HEK293 (cell line): ENCODE measurements around the gene HMGN4.

ENCODE experiments used
- CTCF ChIA-PET: fragments of 350-600 bp; formaldehyde crosslinking; extraction: SDS; loops from one replicate; lab custom pipeline; 2021; ENCODE audit warnings: antibody characterized with exemption; lab: Yijun Ruan, JAX
- POLR2A ChIA-PET: fragments of 300-600 bp; formaldehyde crosslinking; extraction: SDS; loops from one replicate; lab custom pipeline; 2020; ENCODE audit warnings: antibody characterized with exemption, inconsistent platforms; lab: Yijun Ruan, JAX
- H3K27ac ChIP-seq: fragments of 200-500 bp; sonication (Bioruptor generic); 2 replicates; pipeline ENCODE4 v1.5.1; 2014; ENCODE audit warnings: low read depth, low read length, control low read depth, inconsistent platforms; ENCODE audit errors: extremely low read depth
- H3K36me3 ChIP-seq, 2 experiments: fragments of 200-500 bp in 1 of 2; sonication (Bioruptor generic) in 1 of 2; 1 replicate in 1 of 2; 2 replicates in 1 of 2; pipeline ENCODE4 v1.5.1; 2014 to 2017; ENCODE audit warnings: inconsistent platforms in 2 of 2, low read length in 2 of 2; ENCODE audit not compliant: control insufficient read depth in 2 of 2, insufficient read depth in 1 of 2
- H3K4me1 ChIP-seq: fragments of 200-500 bp; sonication (Bioruptor generic); 2 replicates; pipeline ENCODE4 v1.5.1; 2014; ENCODE audit warnings: mild to moderate bottlenecking, low read length, inconsistent platforms; ENCODE audit not compliant: control insufficient read depth, insufficient read depth
- H3K4me3 ChIP-seq: 2 replicates; pipeline ENCODE4 v1.5.1; 2011; ENCODE audit warnings: low read depth, mild to moderate bottlenecking, control low read depth, low read length, moderate library complexity
- H3K9me3 ChIP-seq: fragments of 200-500 bp; sonication (Bioruptor generic); 2 replicates; pipeline ENCODE4 v1.5.1; 2014; ENCODE audit warnings: low read depth, low read length, inconsistent platforms; ENCODE audit not compliant: control insufficient read depth, insufficient read depth
- HOXA7 ChIP-seq: sonication (generic); formaldehyde crosslinking; IDR thresholded peaks from 2 replicates; pipeline ENCODE4 v1.8.1; 2022; ENCODE audit warnings: missing genetic modification reagents, borderline replicate concordance
- HOXD13 ChIP-seq: sonication (generic); formaldehyde crosslinking; IDR thresholded peaks from 2 replicates; pipeline ENCODE4 v1.8.0; 2022; ENCODE audit warnings: missing genetic modification reagents, borderline replicate concordance
- PRDM1 ChIP-seq: fragments of 450-650 bp; formaldehyde crosslinking; IDR thresholded peaks from 2 replicates; pipeline ENCODE4; 2016; ENCODE audit warnings: missing biosample characterization, missing genetic modification characterization
- TCF7L2 ChIP-seq: IDR thresholded peaks from 2 replicates; pipeline ENCODE4 v1.6.1; 2011; ENCODE audit warnings: low read depth, mild to moderate bottlenecking, inconsistent platforms, low read length, moderate library complexity, borderline replicate concordance
- TRIM28 ChIP-seq: IDR thresholded peaks from 2 replicates; pipeline ENCODE4 v1.6.1; 2011; ENCODE audit warnings: low read length, control low read depth, borderline replicate concordance
- ZBTB17 ChIP-seq: fragments of 450-650 bp; formaldehyde crosslinking; IDR thresholded peaks from 2 replicates; pipeline ENCODE4 v1.5.1; 2016; ENCODE audit warnings: missing biosample characterization, missing genetic modification characterization
- ZBTB21 ChIP-seq: fragments of 450-650 bp; formaldehyde crosslinking; IDR thresholded peaks from 2 replicates; pipeline ENCODE4 v1.5.1; 2017; ENCODE audit warnings: missing biosample characterization, missing genetic modification characterization
- ZBTB48 ChIP-seq: fragments of 450-650 bp; formaldehyde crosslinking; IDR thresholded peaks from 2 replicates; pipeline ENCODE4 v1.5.1; 2016; ENCODE audit warnings: missing biosample characterization, missing genetic modification characterization
- ZNF341 ChIP-seq: fragments of 450-650 bp; formaldehyde crosslinking; IDR thresholded peaks from 2 replicates; pipeline ENCODE4; 2016; ENCODE audit warnings: low read depth, missing biosample characterization, missing genetic modification characterization
- ZNF366 ChIP-seq: fragments of 450-650 bp; formaldehyde crosslinking; conservative IDR thresholded peaks from 2 replicates; pipeline ENCODE4 v1.5.1; 2016; ENCODE audit warnings: missing biosample characterization, missing genetic modification characterization
- ZNF391 ChIP-seq: fragments of 450-650 bp; formaldehyde crosslinking; IDR thresholded peaks from 2 replicates; pipeline ENCODE4 v1.5.1; 2016; ENCODE audit warnings: low read depth, missing biosample characterization, missing genetic modification characterization, borderline replicate concordance
- ZNF416 ChIP-seq: fragments of 450-650 bp; formaldehyde crosslinking; IDR thresholded peaks from 2 replicates; pipeline ENCODE4 v1.5.1; 2016; ENCODE audit warnings: missing biosample characterization, missing genetic modification characterization
- ZNF621 ChIP-seq: fragments of 450-650 bp; formaldehyde crosslinking; IDR thresholded peaks from 2 replicates; pipeline ENCODE4 v1.5.1; 2017; ENCODE audit warnings: missing biosample characterization, missing genetic modification characterization
- TF ChIP-seq, protein P1 (sequence below): fragments of 450-650 bp; formaldehyde crosslinking; conservative IDR thresholded peaks from 2 replicates; pipeline ENCODE4 v1.5.1; 2016; ENCODE audit warnings: low read depth, missing biosample characterization, missing genetic modification characterization
- TF ChIP-seq, protein P2 (sequence below): fragments of 450-650 bp; formaldehyde crosslinking; IDR thresholded peaks from 2 replicates; pipeline ENCODE4 v1.5.1; 2016; ENCODE audit warnings: missing biosample characterization, missing genetic modification characterization
- TF ChIP-seq, protein P3 (sequence below): fragments of 450-650 bp; formaldehyde crosslinking; IDR thresholded peaks from 2 replicates; pipeline ENCODE4; 2016; ENCODE audit warnings: missing biosample characterization, missing genetic modification characterization
- TF ChIP-seq, protein P4 (sequence below): fragments of 450-650 bp; formaldehyde crosslinking; IDR thresholded peaks from 2 replicates; pipeline ENCODE4 v1.5.1; 2016; ENCODE audit warnings: missing biosample characterization, missing genetic modification characterization

The HMGN4 gene

DNA sequence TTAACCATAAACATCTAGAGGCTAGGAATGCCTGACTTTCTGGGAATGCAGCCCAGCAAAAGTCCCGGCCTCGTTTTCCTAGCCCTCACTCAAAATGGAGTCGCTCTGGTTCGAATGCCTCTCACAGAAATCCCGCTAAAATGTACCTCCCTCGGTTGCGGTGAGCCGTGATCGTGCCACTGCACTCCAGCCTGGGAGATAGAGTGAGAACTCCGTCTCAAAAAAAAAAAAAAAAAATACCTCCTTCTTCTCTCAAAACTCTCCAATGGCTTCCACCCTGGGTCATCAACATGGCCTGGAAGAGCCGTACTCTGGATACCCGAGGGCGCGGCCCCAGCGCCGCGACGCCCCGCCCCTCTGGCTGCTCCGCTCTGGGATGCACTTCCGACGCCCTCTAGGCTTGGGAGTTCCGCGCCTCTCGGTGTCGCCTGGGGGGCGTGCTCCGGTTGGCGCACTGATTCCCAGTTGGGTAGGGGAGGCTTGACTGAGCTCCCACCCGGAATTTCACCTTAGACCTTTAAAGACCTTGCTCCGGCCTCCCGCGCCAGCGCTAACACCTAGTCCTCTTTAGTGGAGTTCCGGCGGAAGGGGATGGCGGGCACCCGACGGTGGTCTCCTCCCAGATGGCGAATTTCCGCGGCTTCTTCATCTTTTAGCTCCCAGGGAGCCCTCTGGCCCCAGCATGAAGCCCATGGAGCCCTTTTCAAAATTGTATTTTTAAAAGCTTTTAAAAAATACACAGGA lies 12.3 kb downstream of the HMGN4 start:
- H3K9me3 ChIP-seq = no peaks in the 10 kb centered on the region
- ChIA-PET POLR2A (interaction anchor here (1.5 kb wide), 1 partner anchor 13 kb away, joined by 5 read pairs; the partner anchor contains the start of gene HMGN4), CTCF (interaction anchor here (0.6 kb wide), 3 partner anchors 14 to 29 kb away, joined by 3 to 6 read pairs (median 4); no protein-coding TSS in a partner anchor)
- no peak overlapping the region for H3K4me3 ChIP-seq
- H3K27ac ChIP-seq = no peak overlapping the region
- H3K4me1 ChIP-seq = no peaks in the 10 kb centered on the region
- no peak for TF ChIP-seq PRDM1 (tag by site-specific recombination)
- TF ChIP-seq TCF7L2 = no peak
- H3K36me3 ChIP-seq = peaks cover 0 to 9% of the 10 kb centered on the region in 2 experiments; a peak in 2 of 3 replicates

DNA sequence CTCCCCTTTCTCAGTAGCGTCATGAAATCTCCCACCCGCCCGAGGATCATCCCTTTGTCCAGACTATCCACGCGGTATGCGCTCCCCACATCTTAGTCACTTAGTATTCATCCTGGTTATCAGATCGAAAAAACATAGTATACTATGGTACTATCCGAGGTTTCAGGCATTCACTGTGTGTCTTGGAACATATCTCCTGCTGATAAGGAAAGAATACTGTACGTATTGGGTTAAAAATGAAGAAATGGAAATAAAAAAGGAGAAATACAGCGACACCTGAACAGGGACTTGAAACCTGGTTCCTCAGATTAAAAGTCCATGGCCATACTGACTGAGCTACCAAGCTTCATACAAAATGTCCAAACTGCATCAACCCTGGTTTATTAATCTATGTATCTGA lies 14.0 kb downstream of the HMGN4 start:
- H3K4me3 ChIP-seq = no peak overlapping the region
- CTCF ChIA-PET = interaction anchor here (0.6 to 3.3 kb wide), 5 partner anchors 14 to 636 kb away, joined by 3 to 9 read pairs (median 4); partner anchors contain the start of gene HMGN4
- H3K27ac ChIP-seq = no peak overlapping the region
- TF ChIP-seq, protein P1, sequence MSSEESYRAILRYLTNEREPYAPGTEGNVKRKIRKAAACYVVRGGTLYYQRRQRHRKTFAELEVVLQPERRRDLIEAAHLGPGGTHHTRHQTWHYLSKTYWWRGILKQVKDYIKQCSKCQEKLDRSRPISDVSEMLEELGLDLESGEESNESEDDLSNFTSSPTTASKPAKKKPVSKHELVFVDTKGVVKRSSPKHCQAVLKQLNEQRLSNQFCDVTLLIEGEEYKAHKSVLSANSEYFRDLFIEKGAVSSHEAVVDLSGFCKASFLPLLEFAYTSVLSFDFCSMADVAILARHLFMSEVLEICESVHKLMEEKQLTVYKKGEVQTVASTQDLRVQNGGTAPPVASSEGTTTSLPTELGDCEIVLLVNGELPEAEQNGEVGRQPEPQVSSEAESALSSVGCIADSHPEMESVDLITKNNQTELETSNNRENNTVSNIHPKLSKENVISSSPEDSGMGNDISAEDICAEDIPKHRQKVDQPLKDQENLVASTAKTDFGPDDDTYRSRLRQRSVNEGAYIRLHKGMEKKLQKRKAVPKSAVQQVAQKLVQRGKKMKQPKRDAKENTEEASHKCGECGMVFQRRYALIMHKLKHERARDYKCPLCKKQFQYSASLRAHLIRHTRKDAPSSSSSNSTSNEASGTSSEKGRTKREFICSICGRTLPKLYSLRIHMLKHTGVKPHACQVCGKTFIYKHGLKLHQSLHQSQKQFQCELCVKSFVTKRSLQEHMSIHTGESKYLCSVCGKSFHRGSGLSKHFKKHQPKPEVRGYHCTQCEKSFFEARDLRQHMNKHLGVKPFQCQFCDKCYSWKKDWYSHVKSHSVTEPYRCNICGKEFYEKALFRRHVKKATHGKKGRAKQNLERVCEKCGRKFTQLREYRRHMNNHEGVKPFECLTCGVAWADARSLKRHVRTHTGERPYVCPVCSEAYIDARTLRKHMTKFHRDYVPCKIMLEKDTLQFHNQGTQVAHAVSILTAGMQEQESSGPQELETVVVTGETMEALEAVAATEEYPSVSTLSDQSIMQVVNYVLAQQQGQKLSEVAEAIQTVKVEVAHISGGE (tag by site-specific recombination) = no peak
- TF ChIP-seq ZNF341 = no peak
- TF ChIP-seq, protein P2, sequence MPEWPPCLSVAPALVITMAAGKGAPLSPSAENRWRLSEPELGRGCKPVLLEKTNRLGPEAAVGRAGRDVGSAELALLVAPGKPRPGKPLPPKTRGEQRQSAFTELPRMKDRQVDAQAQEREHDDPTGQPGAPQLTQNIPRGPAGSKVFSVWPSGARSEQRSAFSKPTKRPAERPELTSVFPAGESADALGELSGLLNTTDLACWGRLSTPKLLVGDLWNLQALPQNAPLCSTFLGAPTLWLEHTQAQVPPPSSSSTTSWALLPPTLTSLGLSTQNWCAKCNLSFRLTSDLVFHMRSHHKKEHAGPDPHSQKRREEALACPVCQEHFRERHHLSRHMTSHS (tag by site-specific recombination) = no peak
- no peaks in the 10 kb centered on the region for H3K4me1 ChIP-seq
- H3K9me3 ChIP-seq = no peaks in the 10 kb centered on the region
- POLR2A ChIA-PET = interaction anchor here (0.6 to 3.6 kb wide), 2 partner anchors 15 to 675 kb away, joined by 7 to 29 read pairs; partner anchors contain the start of gene HMGN4
- no peaks in the 10 kb centered on the region; a peak in 1 of 3 replicates for H3K36me3 ChIP-seq

DNA sequence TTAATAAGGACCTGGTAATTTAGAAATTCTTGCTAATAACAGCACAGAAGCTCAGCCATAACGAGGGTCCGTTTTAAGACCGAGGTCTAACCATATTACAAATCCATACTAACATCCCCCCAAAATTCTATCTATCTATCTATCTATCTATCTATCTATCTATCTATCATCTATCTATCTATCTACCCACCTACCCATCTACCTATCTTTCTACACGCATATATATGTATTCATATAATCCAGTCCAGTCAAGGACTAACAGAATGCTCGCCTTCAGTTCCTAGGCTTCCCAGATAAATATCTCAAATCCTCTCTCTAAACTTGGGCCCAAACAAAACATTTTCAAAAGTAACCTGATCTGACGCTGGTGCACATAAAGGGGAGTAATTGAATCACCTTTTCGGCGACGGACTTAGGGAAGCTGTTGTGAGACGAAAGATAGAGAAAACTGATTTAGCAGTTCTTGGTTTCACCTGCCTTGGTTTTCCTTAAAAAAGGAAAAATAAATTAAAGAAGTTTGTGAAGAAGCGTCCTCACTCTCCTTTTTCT lies 14.5 kb downstream of the HMGN4 start:
- H3K36me3 ChIP-seq = no peaks in the 10 kb centered on the region; a peak in 1 of 3 replicates
- H3K9me3 ChIP-seq = no peaks in the 10 kb centered on the region
- H3K4me1 ChIP-seq = no peaks in the 10 kb centered on the region
- ChIA-PET CTCF (interaction anchor here (0.7 to 3.3 kb wide), 7 partner anchors 14 to 541 kb away, joined by 3 to 9 read pairs (median 4); partner anchors contain the start of gene HMGN4), POLR2A (interaction anchor here (0.6 to 3.6 kb wide), 5 partner anchors 15 to 674 kb away, joined by 4 to 29 read pairs (median 7); partner anchors contain the start of gene HMGN4)
- H3K4me3 ChIP-seq = peak overlapping the region; percentile 71
- no peak overlapping the region for H3K27ac ChIP-seq
- TF ChIP-seq ZNF366 (0 out of 2 replicates have a peak, but pooled peaks have one; percentile 42), ZBTB17 (tag by site-specific recombination) (peak; percentile 58), ZNF416 (tag by site-specific recombination) (no peak), ZNF621 (tag by site-specific recombination) (no peak), ZNF391 (tag by site-specific recombination) (no peak), TRIM28 (no peak), ZBTB21 (tag by site-specific recombination) (no peak), HOXD13 (CRISPR knock-in tag) (no peak), HOXA7 (CRISPR knock-in tag) (no peak), ZBTB48 (no peak)
- TF ChIP-seq, protein P1 (tag by site-specific recombination) = no peak
- TF ChIP-seq, protein P3, sequence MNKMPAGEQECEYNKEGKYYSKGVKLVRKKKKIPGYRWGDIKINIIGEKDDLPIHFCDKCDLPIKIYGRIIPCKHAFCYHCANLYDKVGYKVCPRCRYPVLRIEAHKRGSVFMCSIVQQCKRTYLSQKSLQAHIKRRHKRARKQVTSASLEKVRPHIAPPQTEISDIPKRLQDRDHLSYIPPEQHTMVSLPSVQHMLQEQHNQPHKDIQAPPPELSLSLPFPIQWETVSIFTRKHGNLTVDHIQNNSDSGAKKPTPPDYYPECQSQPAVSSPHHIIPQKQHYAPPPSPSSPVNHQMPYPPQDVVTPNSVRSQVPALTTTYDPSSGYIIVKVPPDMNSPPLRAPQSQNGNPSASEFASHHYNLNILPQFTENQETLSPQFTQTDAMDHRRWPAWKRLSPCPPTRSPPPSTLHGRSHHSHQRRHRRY (tag by site-specific recombination) = no peak
- TF ChIP-seq, protein P4, sequence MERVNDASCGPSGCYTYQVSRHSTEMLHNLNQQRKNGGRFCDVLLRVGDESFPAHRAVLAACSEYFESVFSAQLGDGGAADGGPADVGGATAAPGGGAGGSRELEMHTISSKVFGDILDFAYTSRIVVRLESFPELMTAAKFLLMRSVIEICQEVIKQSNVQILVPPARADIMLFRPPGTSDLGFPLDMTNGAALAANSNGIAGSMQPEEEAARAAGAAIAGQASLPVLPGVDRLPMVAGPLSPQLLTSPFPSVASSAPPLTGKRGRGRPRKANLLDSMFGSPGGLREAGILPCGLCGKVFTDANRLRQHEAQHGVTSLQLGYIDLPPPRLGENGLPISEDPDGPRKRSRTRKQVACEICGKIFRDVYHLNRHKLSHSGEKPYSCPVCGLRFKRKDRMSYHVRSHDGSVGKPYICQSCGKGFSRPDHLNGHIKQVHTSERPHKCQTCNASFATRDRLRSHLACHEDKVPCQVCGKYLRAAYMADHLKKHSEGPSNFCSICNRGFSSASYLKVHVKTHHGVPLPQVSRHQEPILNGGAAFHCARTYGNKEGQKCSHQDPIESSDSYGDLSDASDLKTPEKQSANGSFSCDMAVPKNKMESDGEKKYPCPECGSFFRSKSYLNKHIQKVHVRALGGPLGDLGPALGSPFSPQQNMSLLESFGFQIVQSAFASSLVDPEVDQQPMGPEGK = peak; percentile 4; the same call in 1 of the 2 replicates
